Common myeloid progenitor, CD34-positive (primary cell): ENCODE results near the gene NCBP1.
A peak's percentile ranks its signal among the peaks of the same experiment; 100 is the strongest.

Experiments used
- CTCF ChIA-PET: fragments of 350-600 bp; sonication (Branson Sonifier 250); formaldehyde crosslinking; loops from one replicate; lab custom pipeline; 2021; ENCODE audit warnings: antibody characterized with exemption; lab: Charles Lee
- POLR2A ChIA-PET: fragments of 350-600 bp; sonication (Branson Sonifier 250); formaldehyde crosslinking; loops from one replicate; lab custom pipeline; 2021; ENCODE audit warnings: antibody characterized with exemption; lab: Charles Lee
- DNase-seq, 3 donors: peaks; one replicate each; pipeline versions ENCODE4 v3.0.0 to v3.0.0-alpha.2; 2013
- H3K27ac ChIP-seq, 2 experiments: 1 replicate in 1 of 2; 2 replicates in 1 of 2; pipeline ENCODE4 v1.7.0; 2013; ENCODE audit warnings: inconsistent platforms in 2 of 2, low read length in 2 of 2, mild to moderate bottlenecking in 2 of 2, low read depth in 1 of 2, moderate library complexity in 1 of 2; ENCODE audit not compliant: severe bottlenecking in 2 of 2, insufficient read depth in 1 of 2, poor library complexity in 1 of 2
- H3K27me3 ChIP-seq, 5 experiments: replicated peaks in 2 of 5; 1 replicate in 3 of 5; 2 replicates in 2 of 5; pipeline versions ENCODE4 v1.6.1 to v1.7.0; 2013; ENCODE audit warnings: low read length in 4 of 5, mild to moderate bottlenecking in 2 of 5, moderate library complexity in 2 of 5, inconsistent platforms in 1 of 5; ENCODE audit not compliant: insufficient read depth in 5 of 5, control insufficient read depth in 4 of 5
- H3K36me3 ChIP-seq, 4 experiments: 1 replicate in 2 of 4; 2 replicates in 2 of 4; pipeline versions ENCODE4 v1.6.1 to v1.7.0; 2013; ENCODE audit warnings: low read length in 3 of 4, control low read depth in 1 of 4, mild to moderate bottlenecking in 1 of 4; ENCODE audit not compliant: control insufficient read depth in 4 of 4, insufficient read depth in 4 of 4
- H3K4me1 ChIP-seq, 4 experiments: 1 replicate in 3 of 4; 2 replicates in 1 of 4; pipeline versions ENCODE4 v1.6.1 to v1.7.1; 2013; ENCODE audit warnings: low read length in 3 of 4, mild to moderate bottlenecking in 3 of 4, control low read depth in 1 of 4, inconsistent platforms in 1 of 4, moderate library complexity in 1 of 4; ENCODE audit not compliant: control insufficient read depth in 4 of 4, insufficient read depth in 4 of 4; ENCODE audit errors: control extremely low read depth in 1 of 4
- H3K4me3 ChIP-seq, 7 experiments: 1 replicate in 4 of 7; 2 replicates in 3 of 7; pipeline versions ENCODE4 v1.5.1 to v1.7.0; 2013; ENCODE audit warnings: mild to moderate bottlenecking in 7 of 7, low read length in 6 of 7, moderate library complexity in 6 of 7, inconsistent platforms in 2 of 7, low read depth in 2 of 7, control low read depth in 1 of 7; ENCODE audit not compliant: insufficient read depth in 4 of 7, control insufficient read depth in 1 of 7; ENCODE audit errors: extremely low read depth in 1 of 7
- H3K9me3 ChIP-seq, 5 experiments: 1 replicate in 4 of 5; 2 replicates in 1 of 5; pipeline versions ENCODE4 v1.6.1 to v1.7.1; 2013; ENCODE audit warnings: low read length in 4 of 5, mild to moderate bottlenecking in 2 of 5, inconsistent platforms in 1 of 5, low read depth in 1 of 5, moderate library complexity in 1 of 5; ENCODE audit not compliant: control insufficient read depth in 4 of 5, insufficient read depth in 2 of 5; ENCODE audit errors: control extremely low read depth in 1 of 5
- WGBS: methylation state at CpG from one replicate; pipeline ENCODE4 v1.1.5; 2013; ENCODE audit not compliant: insufficient coverage; 5-methylcytosine and 5-hydroxymethylcytosine counted together

Gene NCBP1

DNA sequence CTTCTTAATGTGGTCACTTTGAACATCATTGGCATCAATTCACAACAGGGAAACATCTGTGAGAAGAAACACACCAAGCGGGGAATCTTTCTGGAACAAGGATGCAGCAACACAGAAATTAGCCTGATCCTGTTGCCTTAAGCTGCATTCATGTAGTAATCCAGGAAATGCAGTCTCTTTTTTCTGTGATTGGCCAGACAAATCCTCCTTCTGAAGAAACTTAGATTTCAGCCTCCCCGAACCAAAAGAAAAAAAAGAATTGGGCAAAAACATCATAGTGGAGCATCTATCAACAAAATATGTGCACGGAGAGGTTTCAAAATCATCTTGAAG lies 70.7 kb downstream of the NCBP1 start:
- H3K27me3 ChIP-seq = peaks cover 0 to 68% (median 32%) of the 10 kb centered on the region in 5 experiments
- no peaks in the 10 kb centered on the region for H3K36me3 ChIP-seq
- CTCF ChIA-PET = interaction anchor here (1.0 to 1.4 kb wide), 4 partner anchors 71 to 197 kb away, joined by 3 to 5 read pairs (median 4); partner anchors contain the start of genes NCBP1 and TSTD2
- H3K27ac ChIP-seq = no peak overlapping the region
- H3K4me3 ChIP-seq = no peak overlapping the region
- no peak for DNase-seq
- POLR2A ChIA-PET = no interaction called here
- WGBS = 95% methylated on average over 3 of the region's 3 CpGs
- no peaks in the 10 kb centered on the region for H3K4me1 ChIP-seq
- no peaks in the 10 kb centered on the region for H3K9me3 ChIP-seq

- POLR2A ChIA-PET = no interaction called here
- Histone ChIP-seq H3K27me3 (peaks cover 0 to 69% (median 32%) of the 10 kb centered on the region in 5 experiments), H3K4me3 (no peak overlapping the region), H3K27ac (no peak overlapping the region), H3K36me3 (no peaks in the 10 kb centered on the region), H3K9me3 (no peaks in the 10 kb centered on the region), H3K4me1 (no peaks in the 10 kb centered on the region)
- WGBS = 96% methylated on average over 3 of the region's 4 CpGs
- DNase-seq = no peak
- CTCF ChIA-PET = interaction anchor here (1.0 to 1.4 kb wide), 5 partner anchors 7 to 197 kb away, joined by 3 to 5 read pairs (median 4); partner anchors contain the start of genes NCBP1, TSTD2 and XPA
Measured at GRCh38 chr9:97704851-97705250, 71.2 kb downstream of the NCBP1 start.

DNA sequence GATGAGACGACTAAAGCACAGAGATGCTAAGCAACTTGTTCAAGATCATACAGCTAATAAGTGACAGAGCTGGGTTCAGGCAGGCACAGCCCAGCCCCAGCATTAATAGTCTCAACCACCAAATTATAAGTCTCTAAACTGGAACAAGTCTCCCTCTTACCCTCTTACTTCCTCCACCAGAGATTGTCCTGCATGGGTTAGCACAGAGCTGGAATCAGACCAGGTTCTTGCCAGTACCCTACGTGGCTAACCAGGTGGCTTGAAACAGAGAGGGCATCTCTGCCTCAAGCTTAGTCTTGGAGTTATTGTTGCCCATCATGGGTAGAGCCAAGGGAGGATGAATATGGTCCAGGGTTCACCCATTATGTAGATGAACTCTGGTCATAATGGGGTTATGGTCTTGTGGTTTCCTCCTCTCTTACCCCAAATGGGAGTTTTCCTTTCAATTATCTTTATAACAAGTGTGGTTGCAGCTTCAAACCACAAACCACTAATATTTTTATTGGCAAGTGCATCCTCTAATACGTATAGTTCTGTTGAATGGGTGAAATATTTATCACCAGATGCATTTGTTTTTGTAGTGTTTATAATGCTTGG lies 71.8 kb downstream of the NCBP1 start:
- no peak overlapping the region for H3K27ac ChIP-seq
- peak; percentile 19 to 64 (median 64) for DNase-seq
- ChIA-PET CTCF (interaction anchor here (1.0 to 1.9 kb wide), 7 partner anchors 8 to 217 kb away, joined by 3 to 9 read pairs (median 4); partner anchors contain the start of genes TRMO and XPA), POLR2A (interaction anchor here (0.7 kb wide), 1 partner anchor 721 kb away, joined by 3 read pairs; no protein-coding TSS in a partner anchor)
- H3K9me3 ChIP-seq = no peaks in the 10 kb centered on the region
- H3K27me3 ChIP-seq = peaks cover 0 to 69% (median 32%) of the 10 kb centered on the region in 5 experiments
- no peaks in the 10 kb centered on the region for H3K36me3 ChIP-seq
- H3K4me1 ChIP-seq = no peaks in the 10 kb centered on the region
- 78% methylated on average over 1 of the region's 3 CpGs for WGBS
- no peak overlapping the region for H3K4me3 ChIP-seq

GRCh38 chr9:97706246-97706645 lies 72.6 kb downstream of the NCBP1 start:
- Histone ChIP-seq H3K9me3 (no peaks in the 10 kb centered on the region), H3K36me3 (no peaks in the 10 kb centered on the region), H3K27me3 (peaks cover 0 to 68% (median 32%) of the 10 kb centered on the region in 5 experiments), H3K27ac (no peak overlapping the region), H3K4me1 (peaks cover 0 to 6% (median 6%) of the 10 kb centered on the region in 4 experiments), H3K4me3 (no peak overlapping the region)
- WGBS = 100% methylated on average over 2 of the region's 2 CpGs
- POLR2A ChIA-PET = no interaction called here
- DNase-seq = no peak
- CTCF ChIA-PET = interaction anchor here (1.0 to 1.9 kb wide), 4 partner anchors 9 to 216 kb away, joined by 3 to 9 read pairs (median 6); partner anchors contain the start of genes TRMO and XPA

- Histone ChIP-seq H3K27ac (no peak overlapping the region), H3K9me3 (no peaks in the 10 kb centered on the region), H3K27me3 (peaks cover 0 to 40% (median 17%) of the 10 kb centered on the region in 5 experiments), H3K4me1 (peaks cover 4 to 18% (median 12%) of the 10 kb centered on the region in 4 experiments), H3K36me3 (no peaks in the 10 kb centered on the region), H3K4me3 (peak overlapping the region in 2 of 7 experiments; percentile 22 to 35)
- ChIA-PET POLR2A (no interaction called here), CTCF (interaction anchor here (0.6 to 1.4 kb wide), 3 partner anchors 9 to 192 kb away, joined by 3 read pairs; no protein-coding TSS in a partner anchor)
- DNase-seq = peak; percentile 75 to 88 (median 87)
- 28% methylated on average over 8 of the region's 9 CpGs for WGBS
Measured at GRCh38 chr9:97710356-97711222, 77.0 kb downstream of the NCBP1 start.

GRCh38 chr9:97711223-97711626 lies 77.6 kb downstream of the NCBP1 start:
- peaks cover 0 to 34% (median 14%) of the 10 kb centered on the region in 5 experiments for H3K27me3 ChIP-seq
- H3K9me3 ChIP-seq = no peaks in the 10 kb centered on the region
- H3K4me1 ChIP-seq = peaks cover 4 to 18% (median 12%) of the 10 kb centered on the region in 4 experiments
- POLR2A ChIA-PET = no interaction called here
- H3K27ac ChIP-seq = no peak overlapping the region
- CTCF ChIA-PET = interaction anchor here (0.6 to 1.4 kb wide), 3 partner anchors 10 to 192 kb away, joined by 3 read pairs; no protein-coding TSS in a partner anchor
- DNase-seq = peak; percentile 76 to 93 (median 87)
- H3K4me3 ChIP-seq = peak overlapping the region in 2 of 7 experiments; percentile 22 to 52
- 0% methylated on average over 7 of the region's 12 CpGs for WGBS
- H3K36me3 ChIP-seq = no peaks in the 10 kb centered on the region
